ENCODE results near the gene KRTAP4-8.

KRTAP4-8 gene

GRCh38 chr17:41054025-41054424 is 43.9 kb downstream of the KRTAP4-8 start:
- TF ChIP-seq CTCF (IDR thresholded peaks at IDR 0.05; ENCODE audit: low read depth, low read length), result no peak
- no peak for DNase-seq (ENCODE audit: extremely low read depth, low read depth)

DNA sequence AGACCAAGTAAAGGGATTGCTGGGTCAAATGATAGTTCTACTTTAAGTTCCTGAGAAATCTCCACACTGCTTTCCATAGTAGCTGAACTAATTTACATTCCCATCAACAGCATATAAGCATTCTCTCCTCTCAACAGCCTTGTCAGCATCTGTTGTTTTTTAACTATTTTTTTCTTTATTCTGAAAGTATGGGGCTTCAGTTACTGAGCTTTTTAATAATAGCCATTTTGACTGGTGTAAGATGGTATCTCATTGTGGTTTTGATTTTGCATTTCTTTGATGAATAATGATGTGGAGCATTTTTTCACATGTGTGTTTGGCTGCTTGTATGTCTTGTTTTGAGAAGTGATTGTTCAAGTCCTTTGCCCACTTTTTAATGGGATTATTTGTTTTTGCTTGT is 45.4 kb downstream of the KRTAP4-8 start:
- no peak for DNase-seq (ENCODE audit: extremely low read depth, low read depth)
- no peak for TF ChIP-seq CTCF (IDR thresholded peaks at IDR 0.05; ENCODE audit: low read depth, low read length)

DNA sequence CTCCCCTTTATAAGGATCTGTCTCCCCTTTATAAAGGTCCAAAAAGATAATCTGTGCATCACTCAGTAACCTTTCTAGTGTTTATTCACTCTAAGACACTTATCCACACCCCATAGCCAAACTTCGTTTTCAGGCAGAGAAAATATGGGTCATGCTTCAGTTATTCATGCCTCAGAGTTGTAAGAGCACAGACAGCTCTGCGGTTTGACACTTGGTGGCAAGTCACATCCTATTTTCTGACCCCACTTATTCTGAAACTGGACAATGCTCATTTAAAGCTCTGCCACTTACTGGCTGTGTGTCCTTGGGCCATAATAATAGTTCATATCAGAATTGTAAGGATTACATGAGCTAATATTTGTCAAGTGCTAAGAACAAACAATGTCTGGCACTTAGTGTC is 48.8 kb downstream of the KRTAP4-8 start:
- no peak for DNase-seq (ENCODE audit: extremely low read depth, low read depth)
- TF ChIP-seq CTCF (IDR thresholded peaks at IDR 0.05; ENCODE audit: low read depth, low read length), result no peak

GRCh38 chr17:41048441-41048840 is 49.5 kb downstream of the KRTAP4-8 start:
- no peak for DNase-seq (ENCODE audit: extremely low read depth, low read depth)

More at GRCh38 chr17:41048441-41048840, 49.5 kb downstream of the KRTAP4-8 start:
- TF ChIP-seq CTCF (IDR thresholded peaks at IDR 0.05; ENCODE audit: low read depth, low read length), result no peak
